Activated naive CD8-positive, alpha-beta T cell treated with anti-CD3 and anti-CD28 coated beads, Interleukin-2, amount 50 U/mL, for 24 hours (primary cell): Measurements from ENCODE around the gene SEC24C.

Source experiments
- ATAC-seq: fragments of 150-1000 bp; cut with Tn5 transposase; one replicate; pipeline ENCODE4 v1.10.0; 2021
- DNase-seq: peaks from one replicate; pipeline ENCODE4 v3.0.0; 2021
- H3K27ac Mint-ChIP-seq: one replicate; pipeline ENCODE4 v1.8.0; 2021; ENCODE audit warnings: mild to moderate bottlenecking, mixed read lengths
- H3K27me3 Mint-ChIP-seq: one replicate; pipeline ENCODE4 v1.8.0; 2021; ENCODE audit warnings: mixed read lengths
- H3K36me3 Mint-ChIP-seq: one replicate; pipeline ENCODE4 v1.8.0; 2021; ENCODE audit warnings: low read depth, mixed read lengths
- H3K4me1 Mint-ChIP-seq: one replicate; pipeline ENCODE4 v1.8.0; 2021; ENCODE audit warnings: mixed read lengths
- H3K4me3 Mint-ChIP-seq: one replicate; pipeline ENCODE4 v1.8.0; 2021; ENCODE audit warnings: mild to moderate bottlenecking, moderate library complexity, mixed read lengths
- H3K9me3 Mint-ChIP-seq: one replicate; pipeline ENCODE4 v1.8.0; 2021; ENCODE audit warnings: mixed read lengths

The SEC24C gene

DNA sequence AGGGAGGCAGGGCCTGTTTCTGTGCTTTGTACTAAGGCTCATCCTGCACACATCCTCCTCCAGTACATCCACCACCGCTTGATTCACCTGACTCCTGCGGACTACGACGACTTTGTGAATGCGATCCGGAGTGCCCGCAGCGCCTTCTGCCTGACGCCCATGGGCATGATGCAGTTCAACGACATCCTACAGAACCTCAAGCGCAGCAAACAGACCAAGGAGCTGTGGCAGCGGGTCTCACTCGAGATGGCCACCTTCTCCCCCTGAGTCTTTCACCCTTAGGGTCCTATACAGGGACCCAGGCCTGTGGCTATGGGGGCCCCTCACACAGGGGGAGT lies 57.0 kb downstream of the SEC24C start:
- DNase-seq (no peak), ATAC-seq (no peak)
- Mint-ChIP-seq H3K27ac (no peak overlapping the region), H3K36me3 (peaks cover 46% of the 10 kb centered on the region), H3K27me3 (no peaks in the 10 kb centered on the region), H3K9me3 (no peaks in the 10 kb centered on the region), H3K4me1 (peaks cover 12% of the 10 kb centered on the region), H3K4me3 (no peak overlapping the region)

DNA sequence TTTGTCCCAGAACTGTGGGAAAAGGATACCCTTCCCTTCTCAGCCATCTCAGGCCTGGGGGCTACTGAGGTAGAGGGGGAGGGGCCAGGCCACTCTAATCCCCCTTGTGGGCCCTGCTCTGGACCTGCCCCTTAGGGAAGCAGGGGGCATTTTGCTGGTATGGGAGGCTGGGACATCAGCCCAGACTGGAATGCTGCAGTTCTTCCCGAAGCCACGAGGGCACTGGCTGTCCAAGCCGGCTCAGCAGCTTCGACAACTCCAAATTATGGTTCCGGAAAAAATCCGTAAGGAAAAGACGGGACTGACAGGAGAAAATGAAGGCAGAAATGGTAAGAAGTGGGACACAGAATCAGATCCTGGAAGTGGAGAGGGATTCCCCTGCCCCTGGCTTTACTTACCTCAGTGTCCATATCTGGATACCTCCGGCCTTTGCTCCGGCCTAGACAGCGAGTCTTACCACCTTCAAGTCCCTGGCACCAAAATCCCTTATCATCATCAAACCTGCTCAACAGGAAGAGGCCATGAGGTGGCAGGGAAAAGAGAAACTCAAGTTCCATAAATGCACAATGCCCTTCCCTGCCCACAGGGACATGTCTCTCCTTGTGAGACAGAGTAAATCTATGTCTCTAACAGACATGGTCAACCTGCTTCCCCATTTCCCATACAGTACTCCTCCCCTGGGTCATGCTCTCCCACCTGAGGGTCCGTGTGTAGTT lies 58.3 kb downstream of the SEC24C start:
- Mint-ChIP-seq H3K4me3 (no peak overlapping the region), H3K4me1 (peaks cover 20% of the 10 kb centered on the region), H3K27me3 (no peaks in the 10 kb centered on the region), H3K27ac (no peak overlapping the region), H3K36me3 (peaks cover 51% of the 10 kb centered on the region), H3K9me3 (no peaks in the 10 kb centered on the region)
- ATAC-seq, result no peak
- no peak for DNase-seq

DNA sequence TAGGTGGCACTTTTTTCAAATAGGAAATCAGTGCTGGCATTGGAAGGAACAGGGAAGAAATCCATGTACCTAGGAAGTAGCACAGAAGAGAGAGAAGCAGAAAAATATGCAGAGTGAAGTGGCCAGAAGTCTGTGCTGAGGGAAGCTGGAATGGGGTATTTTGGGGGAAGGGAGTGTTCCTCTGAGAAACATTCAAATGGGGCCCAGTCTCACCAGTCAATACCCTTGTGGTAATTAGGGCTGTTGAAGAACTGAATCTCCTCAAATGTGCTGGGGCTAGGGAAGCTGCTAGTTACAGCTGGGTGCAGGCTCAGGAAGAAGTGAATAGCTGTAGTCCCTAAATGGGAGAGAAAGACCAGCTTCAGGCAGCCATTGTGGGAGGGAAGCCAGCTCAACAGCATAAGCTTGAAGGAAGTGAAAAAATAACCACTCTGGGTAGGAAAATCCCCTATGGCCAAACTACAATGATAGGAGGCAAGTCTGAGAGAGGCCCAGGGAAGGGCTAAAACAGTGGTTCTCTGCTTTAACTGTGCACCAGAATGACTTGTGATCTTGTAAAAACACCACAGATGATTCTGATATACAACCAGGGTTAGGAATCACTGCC lies 59.6 kb downstream of the SEC24C start:
- Mint-ChIP-seq H3K4me3 (no peak overlapping the region), H3K9me3 (no peaks in the 10 kb centered on the region), H3K4me1 (peaks cover 26% of the 10 kb centered on the region), H3K27ac (peak overlapping the region; percentile 76), H3K27me3 (no peaks in the 10 kb centered on the region), H3K36me3 (peaks cover 53% of the 10 kb centered on the region)
- no peak for DNase-seq
- ATAC-seq, result peak; percentile 47

DNA sequence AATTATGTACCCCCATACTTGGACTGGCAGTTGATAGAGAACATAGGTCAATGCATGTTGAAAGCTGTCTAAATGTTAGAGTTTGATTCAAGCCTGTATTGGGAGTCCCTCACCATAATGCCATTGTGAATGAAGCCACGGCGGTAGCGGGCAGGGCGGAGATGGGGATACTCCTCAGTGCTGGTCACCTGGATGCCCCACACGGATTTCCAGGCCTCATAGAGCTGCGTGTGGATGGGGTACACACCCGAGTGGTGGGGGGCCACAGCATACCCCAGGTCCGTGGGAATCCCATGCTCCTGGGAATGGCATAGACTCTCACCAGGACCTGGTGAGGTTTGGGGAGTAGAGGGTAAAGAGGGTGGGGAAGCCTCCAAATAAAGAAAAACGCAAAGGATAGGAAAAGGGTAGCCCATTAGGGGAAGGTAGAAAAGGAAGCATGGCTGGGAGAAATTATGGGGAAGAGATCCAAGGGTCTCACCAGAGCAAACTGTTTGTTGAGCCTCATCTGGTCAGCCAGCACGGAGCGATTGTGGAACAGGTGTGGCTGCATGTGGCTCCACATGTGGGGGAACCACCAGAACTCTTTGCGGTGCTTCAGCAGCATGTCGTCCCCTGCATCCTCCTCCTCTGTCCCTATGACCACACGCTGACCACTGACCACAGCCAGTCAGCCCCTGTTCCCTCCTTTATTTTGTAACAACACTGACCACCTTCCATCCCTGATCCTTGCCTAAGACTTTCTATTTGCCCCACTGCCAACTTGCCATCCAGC lies 62.2 kb downstream of the SEC24C start:
- ATAC-seq (no peak), DNase-seq (no peak)
- Mint-ChIP-seq H3K36me3 (peaks cover 60% of the 10 kb centered on the region), H3K27me3 (no peaks in the 10 kb centered on the region), H3K4me1 (peaks cover 44% of the 10 kb centered on the region), H3K9me3 (no peaks in the 10 kb centered on the region), H3K27ac (no peak overlapping the region), H3K4me3 (no peak overlapping the region)

DNA sequence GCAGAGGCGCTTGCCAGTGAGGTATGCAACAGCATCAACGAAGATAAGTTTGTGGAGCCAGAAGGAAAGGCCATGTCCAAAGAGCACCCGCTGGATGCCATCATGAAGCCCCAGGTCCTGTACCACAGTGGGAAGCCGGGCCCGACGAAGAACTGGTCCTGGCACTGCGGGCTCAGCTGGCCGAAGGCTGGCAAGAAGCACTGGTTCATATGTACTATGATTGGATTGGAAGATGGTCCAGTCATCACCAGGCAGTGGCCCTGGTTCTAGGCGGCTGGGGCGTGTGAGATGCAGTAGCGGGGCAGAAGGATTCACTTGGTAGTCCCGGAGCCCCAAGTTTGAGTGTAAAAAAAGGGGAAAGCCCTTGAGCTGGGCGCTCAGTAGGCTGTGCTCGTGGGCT lies 63.3 kb downstream of the SEC24C start:
- no peak for ATAC-seq
- peaks cover 44% of the 10 kb centered on the region for H3K4me1 Mint-ChIP-seq
- no peak overlapping the region for H3K27ac Mint-ChIP-seq
- no peaks in the 10 kb centered on the region for H3K9me3 Mint-ChIP-seq
- no peaks in the 10 kb centered on the region for H3K27me3 Mint-ChIP-seq
- H3K4me3 Mint-ChIP-seq, result peak overlapping the region; percentile 2
- H3K36me3 Mint-ChIP-seq, result peaks cover 56% of the 10 kb centered on the region
- DNase-seq, result no peak

DNA sequence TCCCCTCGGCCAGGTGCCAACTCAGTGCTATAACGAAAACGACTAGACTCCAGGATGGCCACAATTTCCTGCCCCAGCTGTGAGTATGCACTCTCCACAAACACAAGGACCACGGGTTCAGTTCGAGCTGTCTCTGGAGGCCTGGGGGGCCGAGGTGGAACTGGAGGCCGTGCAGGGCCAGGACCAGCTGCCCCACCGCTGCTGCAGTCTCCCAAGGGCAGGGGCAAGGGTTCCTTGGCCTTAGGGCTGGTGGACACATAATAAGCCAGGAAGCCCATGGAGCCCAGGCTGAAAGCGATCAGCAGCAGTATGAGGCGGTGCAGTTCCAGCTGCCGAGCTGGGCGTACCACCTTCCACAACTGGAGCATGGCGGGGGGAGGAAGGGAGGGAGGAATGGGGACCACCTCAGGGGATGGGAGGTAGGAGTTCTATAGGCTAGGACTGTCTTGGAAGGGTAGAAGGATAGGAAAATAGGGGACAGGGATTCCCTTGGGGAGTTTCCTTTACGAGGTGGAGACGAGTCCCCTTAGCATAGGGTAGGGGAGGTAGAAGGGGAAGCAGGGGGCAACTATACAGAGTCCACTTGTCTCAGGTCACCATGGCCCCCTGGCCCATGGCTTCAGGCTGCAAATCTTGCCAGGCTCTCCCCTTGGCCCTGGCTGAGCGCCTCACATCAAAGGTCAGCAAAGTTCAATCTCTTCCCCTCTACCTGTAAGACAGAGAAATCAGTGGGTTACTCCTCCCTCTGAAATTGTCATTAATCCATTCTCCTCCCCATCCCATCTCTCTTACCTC lies 64.0 kb downstream of the SEC24C start:
- H3K36me3 Mint-ChIP-seq, result peaks cover 49% of the 10 kb centered on the region
- no peaks in the 10 kb centered on the region for H3K27me3 Mint-ChIP-seq
- ATAC-seq (no peak), DNase-seq (no peak)
- H3K9me3 Mint-ChIP-seq, result no peaks in the 10 kb centered on the region
- H3K4me1 Mint-ChIP-seq, result peaks cover 44% of the 10 kb centered on the region
- no peak overlapping the region for H3K4me3 Mint-ChIP-seq
- peak overlapping the region; percentile 91 for H3K27ac Mint-ChIP-seq

DNA sequence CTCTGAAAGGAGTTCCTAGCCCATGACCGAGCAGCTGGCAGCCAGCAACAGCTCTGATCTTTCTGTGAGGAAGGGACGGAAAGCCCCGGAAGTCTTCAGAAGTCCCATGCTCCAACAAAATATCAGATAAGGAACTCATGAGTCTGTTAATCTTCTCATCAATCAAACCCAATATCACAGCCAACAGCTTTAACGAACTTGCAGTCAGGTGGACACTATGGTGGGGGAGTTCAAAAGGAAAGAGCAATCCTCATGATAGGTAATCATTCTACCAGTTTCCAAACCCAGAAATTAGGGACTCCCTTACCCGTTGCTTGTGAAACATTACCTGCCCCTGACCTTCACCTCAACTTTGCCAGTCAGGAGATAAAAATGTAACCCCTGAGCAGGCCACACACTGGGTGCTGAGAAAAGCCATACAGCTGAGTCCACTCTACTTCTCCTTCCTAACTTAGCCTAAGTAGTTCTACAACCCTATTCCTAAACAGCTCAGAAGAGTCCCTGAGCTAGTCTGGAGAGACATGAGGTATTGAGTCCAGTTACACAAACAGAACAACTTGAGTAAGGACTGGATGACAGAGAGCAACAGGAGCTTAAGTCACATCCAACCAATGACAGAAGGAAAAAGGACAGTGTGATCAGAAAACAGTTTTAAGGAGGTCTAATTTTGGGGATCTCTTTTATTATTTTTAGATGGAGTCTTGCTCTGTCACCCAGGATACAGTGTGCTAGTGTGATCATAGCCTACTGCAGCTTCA lies 65.1 kb downstream of the SEC24C start:
- ATAC-seq (no peak), DNase-seq (no peak)
- Mint-ChIP-seq H3K27ac (peak overlapping the region; percentile 91), H3K27me3 (no peaks in the 10 kb centered on the region), H3K4me3 (peak overlapping the region; percentile 88), H3K4me1 (peaks cover 35% of the 10 kb centered on the region), H3K36me3 (peaks cover 41% of the 10 kb centered on the region), H3K9me3 (no peaks in the 10 kb centered on the region)

DNA sequence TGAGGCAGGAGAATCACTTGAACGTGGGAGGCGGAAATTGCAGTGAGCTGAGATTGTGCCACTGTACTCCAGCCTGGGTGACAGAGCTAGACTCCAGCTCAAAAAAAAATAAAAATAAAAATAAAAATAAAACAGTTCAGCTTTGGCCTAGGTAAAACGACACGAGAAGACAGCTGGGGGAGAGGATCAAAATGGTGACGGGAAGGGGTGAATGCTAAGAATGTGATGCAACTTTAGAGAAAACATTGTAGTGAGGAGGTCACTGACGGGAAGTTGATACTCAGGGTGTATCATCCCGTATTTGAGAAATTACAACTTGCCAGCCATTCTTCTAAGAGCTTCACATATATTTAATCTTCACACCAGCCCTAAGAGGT lies 66.2 kb downstream of the SEC24C start:
- Mint-ChIP-seq H3K36me3 (peaks cover 40% of the 10 kb centered on the region), H3K27ac (peak overlapping the region; percentile 91), H3K27me3 (no peaks in the 10 kb centered on the region), H3K9me3 (no peaks in the 10 kb centered on the region), H3K4me3 (peak overlapping the region; percentile 88), H3K4me1 (peaks cover 34% of the 10 kb centered on the region)
- DNase-seq, result no peak
- no peak for ATAC-seq

DNA sequence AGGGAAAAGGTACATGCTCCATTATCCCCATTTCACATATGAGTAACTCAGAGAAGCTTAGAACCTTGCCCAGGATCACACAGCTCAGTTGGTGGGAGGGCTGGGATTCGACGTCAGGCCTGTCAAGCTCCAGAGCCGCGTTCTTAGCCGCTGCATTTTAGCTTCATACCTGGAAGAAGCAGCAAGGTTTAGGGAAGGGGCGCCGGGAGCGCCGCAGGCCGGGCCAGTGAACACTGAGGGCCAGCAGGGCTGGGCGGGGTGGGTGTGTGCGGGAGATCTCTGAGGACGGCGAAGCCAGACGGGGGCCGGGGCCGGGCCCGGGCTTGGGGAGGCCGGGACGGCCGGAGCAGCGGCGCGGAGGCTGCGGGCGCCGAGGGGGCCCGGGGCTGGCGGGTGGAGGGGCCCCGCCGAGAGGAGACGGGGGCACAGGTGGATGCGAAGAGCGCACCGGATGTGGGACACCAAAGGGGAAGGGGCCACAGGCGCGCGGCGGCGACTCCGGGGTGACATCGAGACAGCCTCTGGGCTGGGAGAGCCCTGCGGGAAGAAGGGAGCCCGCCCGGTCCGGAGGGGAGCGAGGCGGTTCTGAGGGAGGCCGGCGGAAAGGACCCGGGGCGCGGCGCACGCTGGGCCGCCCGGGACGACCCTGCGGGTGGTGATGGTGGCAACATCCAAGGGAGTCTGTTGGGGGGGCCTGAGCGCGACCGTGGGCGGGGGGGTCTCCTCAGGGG lies 66.7 kb downstream of the SEC24C start:
- peaks cover 32% of the 10 kb centered on the region for H3K4me1 Mint-ChIP-seq
- peak overlapping the region; percentile 91 for H3K27ac Mint-ChIP-seq
- H3K27me3 Mint-ChIP-seq, result no peaks in the 10 kb centered on the region
- H3K4me3 Mint-ChIP-seq, result peak overlapping the region; percentile 88
- peaks cover 35% of the 10 kb centered on the region for H3K36me3 Mint-ChIP-seq
- no peaks in the 10 kb centered on the region for H3K9me3 Mint-ChIP-seq
- DNase-seq, result peak; percentile 56
- peak; percentile 29 for ATAC-seq

DNA sequence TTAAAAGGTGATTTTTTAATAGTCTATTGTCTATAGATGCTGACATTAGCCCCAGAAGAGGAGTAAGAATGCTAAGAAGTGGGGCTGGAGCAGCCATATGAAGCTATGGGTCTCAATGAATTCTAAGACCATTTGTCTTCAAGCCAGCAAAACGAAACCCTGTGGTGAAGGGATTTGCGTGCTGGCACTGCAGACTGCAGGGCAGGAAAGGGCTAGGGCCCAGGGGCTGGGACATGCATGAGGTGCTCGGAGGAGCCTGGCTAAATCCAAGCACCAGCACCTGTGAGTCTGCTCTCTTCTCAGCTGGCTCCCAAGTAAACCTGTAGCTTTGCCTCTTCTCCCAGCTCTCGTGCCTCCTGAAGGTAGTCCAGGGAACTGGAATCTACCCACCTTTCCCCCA lies 68.5 kb downstream of the SEC24C start:
- peaks cover 22% of the 10 kb centered on the region for H3K36me3 Mint-ChIP-seq

DNA sequence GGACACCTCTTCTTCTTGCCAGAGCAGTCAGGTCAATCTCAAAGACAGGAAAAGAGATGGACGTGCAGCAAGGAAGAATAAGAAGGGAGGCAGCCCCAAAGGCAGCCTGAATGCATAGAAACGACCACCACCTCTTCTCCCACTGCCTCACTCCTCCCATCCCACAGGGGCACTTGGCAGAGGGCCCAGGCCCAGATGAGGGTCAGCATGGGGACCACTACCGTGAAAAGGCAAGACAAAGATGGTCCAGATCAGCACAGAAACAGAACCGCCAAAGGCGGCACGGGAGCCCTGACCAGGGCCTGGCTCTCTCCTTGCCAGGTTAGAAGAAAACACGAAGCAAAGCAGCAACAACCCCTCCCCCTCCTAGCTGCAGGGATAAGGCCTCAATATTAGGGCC lies 69.2 kb downstream of the SEC24C start:
- Mint-ChIP-seq H3K27me3 (no peaks in the 10 kb centered on the region), H3K4me3 (no peak overlapping the region), H3K36me3 (peaks cover 19% of the 10 kb centered on the region), H3K27ac (peak overlapping the region; percentile 9), H3K4me1 (peaks cover 21% of the 10 kb centered on the region), H3K9me3 (no peaks in the 10 kb centered on the region)
- ATAC-seq (no peak), DNase-seq (no peak)

More for the DNA sequence above, 68.5 kb downstream of the SEC24C start:
- ATAC-seq (no peak), DNase-seq (no peak)
- H3K4me1 Mint-ChIP-seq, result peaks cover 21% of the 10 kb centered on the region
- peak overlapping the region; percentile 14 for H3K4me3 Mint-ChIP-seq
- no peak overlapping the region for H3K27ac Mint-ChIP-seq
- no peaks in the 10 kb centered on the region for H3K9me3 Mint-ChIP-seq
- H3K27me3 Mint-ChIP-seq, result no peaks in the 10 kb centered on the region

DNA sequence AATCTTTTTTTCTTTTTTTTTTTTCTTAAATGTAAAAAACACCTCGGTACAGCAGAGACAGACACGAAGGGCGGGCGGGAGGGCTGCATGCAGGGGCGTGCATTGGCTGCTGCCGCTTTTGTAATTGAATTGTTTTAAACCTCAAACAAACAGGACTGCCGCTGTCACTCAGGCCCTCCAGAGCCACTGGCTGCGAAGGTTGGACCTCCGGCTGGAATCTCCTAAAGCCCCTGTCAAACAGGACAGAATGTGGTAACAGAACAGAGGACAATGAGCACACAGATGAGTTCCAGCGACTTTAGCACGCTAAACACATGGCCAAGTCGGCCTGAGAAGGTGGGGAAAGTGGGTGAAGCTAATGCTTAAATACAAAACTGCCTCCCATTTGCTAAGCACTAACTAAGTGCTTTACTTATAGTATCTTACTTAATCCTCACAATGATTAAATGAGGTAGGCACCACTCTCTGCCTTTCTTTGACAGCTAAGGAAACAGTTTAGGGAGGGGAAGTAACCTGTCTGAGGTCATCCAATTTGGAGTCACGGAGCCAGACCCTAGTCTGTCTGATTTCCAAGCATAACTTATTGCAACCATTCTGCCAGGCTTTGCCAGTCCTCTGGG lies 70.2 kb downstream of the SEC24C start:
- ATAC-seq, result no peak

More for the DNA sequence above, 70.2 kb downstream of the SEC24C start:
- Mint-ChIP-seq H3K27ac (no peak overlapping the region), H3K4me3 (no peak overlapping the region), H3K4me1 (peaks cover 12% of the 10 kb centered on the region), H3K36me3 (peaks cover 9% of the 10 kb centered on the region), H3K9me3 (no peaks in the 10 kb centered on the region), H3K27me3 (no peaks in the 10 kb centered on the region)
- no peak for DNase-seq
